GM18873 (cell line): ENCODE data around the gene MACROD1.
"Not testable (repeated sequence)": the region's sequence is repeated elsewhere in the genome, so short reads cannot be mapped to it uniquely, and the experiment has no call there.

Experiments
- ATAC-seq: cut with Tn5 transposase; IDR thresholded peaks from one replicate; pipeline ENCODE4 v1.9.1; 2021; ENCODE audit warnings: mild to moderate bottlenecking, moderate library complexity, moderate number of reproducible peaks; ENCODE audit not compliant: unreplicated experiment, low FRiP score

The MACROD1 gene

DNA sequence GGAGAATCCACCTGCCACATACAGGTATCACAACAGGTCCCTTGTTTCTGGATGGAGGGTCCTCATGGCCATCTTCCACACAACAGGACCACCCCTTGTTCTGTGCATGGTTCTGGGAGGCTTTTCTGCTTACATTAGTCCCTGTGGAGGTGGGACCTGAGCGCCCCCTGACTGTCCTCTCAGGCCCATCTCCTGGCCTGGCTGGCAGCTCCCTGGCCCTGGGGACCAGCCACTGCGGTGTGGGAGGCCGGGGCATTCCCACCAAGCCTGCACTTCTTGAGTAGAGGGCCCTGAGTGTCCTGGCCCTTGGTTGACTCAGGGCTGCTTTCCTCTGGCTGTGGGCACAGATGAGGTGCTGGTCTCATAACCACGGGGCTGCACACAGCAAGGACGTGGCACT, 186.5 kb downstream of the MACROD1 start:
- no peak for ATAC-seq

DNA sequence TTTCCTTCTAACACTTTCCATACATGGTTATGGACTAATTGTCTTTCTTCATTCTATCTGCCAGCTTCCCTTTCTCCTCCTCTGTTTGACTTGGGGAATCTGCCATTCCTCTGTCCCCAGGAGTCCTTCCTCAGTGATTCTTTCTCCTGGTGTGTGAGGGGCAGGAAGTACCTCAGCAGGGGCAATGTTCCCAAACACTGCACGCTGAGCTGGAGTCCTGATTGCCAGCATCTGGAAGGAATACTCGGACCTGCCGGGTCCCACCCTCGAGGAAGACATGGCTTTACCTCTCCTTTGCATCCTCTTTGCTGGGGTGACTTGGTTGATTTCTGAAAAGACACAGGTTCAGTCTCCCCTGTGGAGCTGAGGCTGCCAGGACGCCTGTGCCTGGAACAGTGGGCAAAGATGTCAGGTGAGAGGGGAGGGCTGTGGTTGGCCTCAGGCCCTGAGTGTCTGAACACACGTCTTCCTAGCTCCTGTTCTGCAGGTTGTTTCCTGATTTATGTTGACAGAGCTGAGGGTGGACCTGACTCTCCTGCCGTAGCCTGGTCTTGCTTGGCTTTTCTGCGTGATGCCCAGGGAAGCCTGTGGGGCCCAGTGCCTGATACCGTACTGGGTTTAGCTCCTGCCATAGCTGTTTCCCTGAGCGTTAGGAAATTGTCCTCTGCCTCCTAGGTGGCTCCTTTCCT, 187.2 kb downstream of the MACROD1 start:
- no peak for ATAC-seq

DNA sequence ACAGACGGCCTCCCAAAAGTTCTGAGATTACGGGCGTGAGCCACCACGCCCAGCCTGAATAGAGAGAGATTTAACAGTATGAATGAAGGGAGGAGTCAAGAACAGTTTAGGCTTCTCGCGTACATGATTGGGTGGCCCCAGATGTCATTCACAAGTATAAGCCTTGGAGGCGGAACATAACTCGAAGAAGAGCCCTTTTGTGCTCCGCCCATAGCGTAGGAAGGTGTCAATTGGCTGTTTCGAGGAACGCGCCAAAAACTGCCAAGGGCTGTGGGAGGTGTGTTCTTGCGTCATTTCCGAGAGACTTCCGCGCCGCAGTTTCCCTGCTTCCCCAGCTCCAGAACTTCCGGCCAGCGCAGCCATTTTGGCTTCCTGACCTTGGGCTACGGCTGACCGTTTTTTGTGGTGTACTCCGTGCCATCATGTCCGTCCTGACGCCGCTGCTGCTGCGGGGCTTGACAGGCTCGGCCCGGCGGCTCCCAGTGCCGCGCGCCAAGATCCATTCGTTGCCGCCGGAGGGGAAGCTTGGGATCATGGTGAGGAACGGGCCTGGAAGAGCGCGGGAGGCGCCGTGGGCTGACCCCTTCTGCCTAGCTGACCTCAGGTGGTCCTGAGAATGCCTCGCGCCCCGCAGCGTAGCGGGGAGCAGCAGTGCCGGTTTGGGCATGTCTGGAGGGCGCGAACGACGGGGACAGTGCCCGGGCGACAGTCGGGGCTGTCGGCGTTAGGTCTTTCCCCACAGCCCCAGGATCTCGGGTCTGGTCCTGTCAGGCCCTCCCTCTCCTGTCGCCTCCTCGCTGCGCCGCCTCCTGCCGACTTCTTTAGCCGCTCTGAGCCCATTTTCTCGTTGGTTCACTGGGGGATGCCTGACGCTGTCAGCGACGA, 191.4 kb downstream of the MACROD1 start, which contains the start of gene COX8A:
TSS of gene COX8A (plus strand) at position 362 of the 885 bp plus-strand sequence. CDS start at position 423, 61 bp downstream.
- ATAC-seq = peak; percentile 97

DNA sequence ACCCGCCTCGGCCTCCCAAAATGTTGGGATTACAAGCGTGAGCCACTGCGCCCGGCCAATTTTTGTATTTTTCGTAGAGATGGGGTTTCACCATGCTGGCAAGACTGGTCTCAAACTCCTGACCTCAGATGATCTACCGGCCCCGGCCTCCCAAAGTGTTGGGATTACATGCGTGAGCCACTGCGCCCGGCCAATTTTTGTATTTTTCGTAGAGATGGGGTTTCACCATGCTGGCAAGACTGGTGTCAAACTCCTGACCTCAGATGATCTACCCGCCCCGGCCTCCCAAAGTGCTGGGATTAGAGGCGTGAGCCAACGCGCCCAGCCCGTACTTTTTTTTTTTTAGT, 192.0 kb downstream of the MACROD1 start:
- not testable (repeated sequence) for ATAC-seq

DNA sequence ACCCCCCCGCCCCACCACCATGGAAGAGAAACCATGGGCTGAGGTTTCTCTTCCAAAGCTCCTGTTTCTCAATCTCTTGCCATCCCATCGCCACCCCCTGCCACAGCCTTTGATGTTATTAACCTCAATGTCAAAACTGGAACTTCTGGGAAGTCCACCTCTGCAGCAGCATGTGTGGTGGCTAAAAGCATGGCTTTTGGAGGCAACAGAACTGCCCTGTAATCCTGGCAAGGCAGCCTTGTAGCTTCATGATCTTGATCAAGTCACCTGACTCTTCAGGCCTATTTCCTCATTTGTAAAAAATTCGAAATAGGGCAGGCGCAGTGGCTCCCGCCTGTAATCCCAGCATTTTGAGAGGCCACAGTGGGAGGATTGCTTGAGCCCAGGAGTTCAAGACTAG, 195.0 kb downstream of the MACROD1 start:
- ATAC-seq = no peak

DNA sequence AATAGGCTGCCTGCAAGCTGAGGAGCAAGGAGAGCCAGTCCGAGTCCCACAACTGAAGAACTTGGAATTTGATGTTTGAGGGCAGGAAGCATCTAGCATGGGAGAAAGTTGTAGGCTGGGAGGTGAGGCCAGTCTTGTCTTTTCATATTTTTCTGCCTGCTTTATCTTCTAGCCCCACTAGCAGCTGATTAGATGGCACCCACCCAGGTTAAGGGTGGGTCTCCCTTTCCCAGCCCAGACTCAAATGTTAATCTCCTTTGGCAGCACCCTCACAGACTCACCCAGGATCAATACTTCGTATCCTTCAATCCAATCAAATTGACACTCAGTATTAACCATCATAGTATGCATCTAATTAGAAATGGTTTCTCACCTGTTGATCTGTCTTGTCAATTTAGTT, 196.5 kb downstream of the MACROD1 start:
- no peak for ATAC-seq

DNA sequence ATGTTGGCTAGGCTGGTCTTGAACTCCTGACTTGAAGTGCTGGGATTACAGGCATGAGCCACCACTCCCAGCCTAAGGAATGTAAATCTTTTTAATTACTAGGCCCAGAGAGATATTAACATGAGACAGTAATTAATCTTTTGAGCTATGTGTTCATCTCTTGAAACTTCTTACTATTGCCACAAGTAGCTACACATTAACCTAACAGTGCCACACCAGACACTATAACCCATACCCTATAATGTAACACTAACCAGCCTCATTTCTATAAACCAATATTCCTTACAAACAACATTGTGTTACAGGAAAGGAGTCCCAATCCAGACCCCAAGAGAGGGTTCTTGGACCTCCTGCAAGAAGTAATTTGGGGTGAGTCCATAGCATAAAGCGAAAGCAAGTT, 199.5 kb downstream of the MACROD1 start:
- ATAC-seq = no peak

DNA sequence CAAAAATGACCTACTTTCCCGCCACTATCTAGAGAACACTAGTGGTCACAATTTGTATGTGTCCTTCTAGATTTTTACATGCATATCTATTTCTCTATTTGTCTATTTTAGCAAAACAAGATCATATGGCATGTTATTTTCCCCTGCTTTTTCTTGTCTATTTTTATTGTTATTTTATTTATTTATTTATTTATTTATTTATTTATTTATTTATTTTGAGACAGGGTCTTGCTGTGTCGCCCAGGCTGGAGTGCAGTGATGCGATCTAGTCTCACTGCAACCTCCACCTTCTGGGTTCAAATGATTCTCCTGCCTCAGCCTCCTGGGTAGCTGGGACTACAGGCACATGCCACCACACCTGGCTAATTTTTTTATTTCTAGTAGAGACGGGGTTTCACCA, 202.0 kb downstream of the MACROD1 start:
- ATAC-seq = not testable (repeated sequence)

DNA sequence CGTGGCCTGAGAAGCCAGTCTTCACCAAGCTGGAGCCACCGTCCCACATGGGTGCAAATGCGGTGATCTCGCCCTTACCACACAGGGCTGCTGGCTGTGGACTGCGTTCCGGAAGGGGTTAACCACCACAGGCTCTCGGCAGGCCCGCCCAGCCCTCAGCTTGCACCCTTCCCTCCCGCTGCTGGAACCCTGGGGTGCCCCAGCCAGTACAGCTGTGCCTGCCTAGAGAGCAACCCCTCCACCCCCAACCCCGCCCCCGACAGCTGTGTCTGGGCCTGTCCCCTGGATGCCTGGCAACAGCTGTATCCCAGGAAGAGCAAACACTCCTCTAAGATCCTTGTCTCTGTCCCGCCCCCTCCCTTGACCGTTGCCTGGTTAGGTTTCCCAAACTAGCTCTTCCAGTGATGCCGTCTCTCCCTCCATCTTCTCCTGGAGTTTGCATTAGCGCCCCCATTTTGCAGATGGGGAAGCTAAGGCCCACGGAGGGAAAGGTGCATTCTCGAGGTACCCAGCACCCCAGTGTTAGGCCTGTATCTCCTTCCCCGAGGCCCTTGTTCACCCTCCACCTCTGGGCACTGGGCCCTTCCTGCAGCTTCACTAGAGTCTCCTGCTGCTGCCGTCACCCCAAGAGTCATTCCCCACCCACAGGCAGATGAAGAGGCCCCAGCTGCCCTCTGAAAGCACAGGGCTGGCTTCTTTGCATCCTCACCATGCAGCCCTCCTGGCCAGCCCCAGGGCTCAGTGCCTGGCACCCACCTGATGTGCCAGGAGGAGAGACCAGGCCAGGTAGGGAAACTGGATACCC, 204.1 kb downstream of the MACROD1 start:
- ATAC-seq = no peak

DNA sequence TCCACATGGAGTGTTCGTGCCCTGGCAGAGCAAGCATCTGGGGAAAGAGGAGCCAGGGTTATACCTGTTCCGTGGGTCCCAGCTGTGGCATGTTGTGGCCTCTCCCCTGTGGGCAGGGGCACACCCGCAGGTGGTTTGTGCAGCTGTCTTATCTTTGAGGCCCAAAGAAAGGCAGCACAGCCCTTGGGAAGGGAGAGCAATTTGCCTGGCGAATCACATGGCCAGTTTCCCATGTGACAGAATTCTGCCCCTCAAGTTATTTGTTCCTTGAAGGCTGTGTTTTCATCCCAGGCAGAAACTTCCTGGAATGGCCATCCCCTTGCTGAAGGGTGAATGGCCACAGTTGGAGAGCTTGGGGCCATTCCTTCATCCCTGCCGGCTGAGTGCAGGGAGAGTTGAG, 207.9 kb downstream of the MACROD1 start:
- ATAC-seq = no peak

DNA sequence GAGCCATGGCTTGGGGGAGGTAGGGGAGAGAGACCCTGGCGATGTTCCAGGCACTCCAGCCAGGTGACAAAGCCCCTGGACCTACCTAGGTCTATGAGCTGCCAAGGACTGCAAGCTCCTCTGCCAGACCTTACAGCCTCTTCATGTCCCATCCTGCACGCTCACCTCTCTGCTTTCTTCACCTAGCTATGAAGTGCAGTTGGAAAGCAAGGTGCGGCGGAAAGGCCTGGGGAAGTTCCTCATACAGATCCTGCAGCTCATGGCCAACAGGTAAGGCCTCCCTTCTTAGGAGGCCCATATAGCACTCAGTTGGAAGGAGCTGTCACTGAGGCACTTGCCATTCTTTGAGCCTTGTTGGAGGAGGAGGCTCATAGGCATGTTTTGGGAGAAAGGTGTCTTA, 213.3 kb downstream of the MACROD1 start:
- ATAC-seq = no peak

DNA sequence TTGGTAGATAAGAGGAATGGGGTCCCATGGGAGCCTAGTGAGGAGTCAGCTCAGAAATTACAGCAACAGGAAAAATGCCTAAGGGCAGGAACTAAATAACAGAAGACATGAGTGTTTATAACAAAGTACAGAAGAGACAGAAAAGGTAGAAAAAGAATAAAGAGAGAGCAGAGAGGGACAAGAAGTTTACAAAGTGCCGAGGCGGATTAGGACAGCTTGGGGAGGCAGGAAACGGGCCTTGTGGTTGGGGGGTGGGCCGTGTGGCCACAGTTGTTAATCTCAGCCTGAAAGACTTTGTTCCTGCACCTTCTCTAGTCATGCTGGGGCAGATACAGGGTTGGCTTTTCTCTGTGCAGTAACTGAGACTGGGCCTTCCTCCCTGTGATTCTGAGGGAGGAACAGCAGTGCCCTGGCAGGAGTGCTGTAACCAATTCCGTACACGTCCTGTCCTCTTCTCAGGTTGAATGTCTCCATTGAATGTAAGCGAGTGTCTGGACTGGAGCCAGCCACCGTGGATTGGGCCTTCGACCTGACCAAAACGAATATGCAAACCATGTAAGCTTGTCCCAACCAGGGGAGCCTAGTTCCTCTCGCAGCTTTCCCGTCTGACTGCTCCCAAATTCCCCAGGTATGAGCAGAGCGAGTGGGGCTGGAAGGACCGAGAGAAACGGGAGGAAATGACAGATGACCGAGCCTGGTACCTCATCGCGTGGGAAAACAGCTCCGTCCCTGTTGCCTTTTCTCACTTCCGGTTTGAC, 214.0 kb downstream of the MACROD1 start:
- ATAC-seq = no peak
